OCI-LY3 (cell line): ENCODE measurements around the gene R3HDM2.

Source experiments
- H2AFZ ChIP-seq: fragments of 200-600, 300-600 bp; shearing (Covaris generic); 2 replicates; pipeline ENCODE4 v1.6.0; 2014; ENCODE audit warnings: antibody characterized with exemption, low read depth, low read length
- H3K27ac ChIP-seq: fragments of 200-600, 300-600 bp; sonication (generic); 2 replicates; pipeline ENCODE4 v1.5.1; 2014; ENCODE audit warnings: mild to moderate bottlenecking, low read length, moderate library complexity, mixed read lengths
- H3K27me3 ChIP-seq: fragments of 200-600, 300-600 bp; sonication (generic); 2 replicates; pipeline ENCODE4 v1.6.1; 2014; ENCODE audit warnings: low read depth, low read length, mixed read lengths
- H3K36me3 ChIP-seq: fragments of 200-600, 300-600 bp; sonication (generic); replicated peaks from 2 replicates; pipeline ENCODE3; 2014; ENCODE audit warnings: low read depth, low read length, mixed read lengths
- H3K4me1 ChIP-seq: fragments of 300-600, 200-600 bp; sonication (generic); 2 replicates; pipeline ENCODE4 v1.6.1; 2014; ENCODE audit warnings: low read length, mixed read lengths
- H3K4me2 ChIP-seq: fragments of 200-600, 300-600 bp; sonication (generic); 2 replicates; pipeline ENCODE4 v1.6.1; 2014; ENCODE audit warnings: low read length, mixed read lengths
- H3K4me3 ChIP-seq: fragments of 300-600, 200-600 bp; sonication (generic); 2 replicates; pipeline ENCODE4 v1.5.1; 2014; ENCODE audit warnings: antibody characterized with exemption, mild to moderate bottlenecking, low read length, moderate library complexity
- H3K79me2 ChIP-seq: fragments of 300-600, 200-600 bp; shearing (Covaris generic); 2 replicates; pipeline ENCODE4 v1.6.1; 2014; ENCODE audit warnings: mild to moderate bottlenecking, low read length, mixed read lengths
- H3K9ac ChIP-seq: fragments of 300-600, 200-600 bp; shearing (Covaris generic); 2 replicates; pipeline ENCODE4 v1.6.0; 2014; ENCODE audit warnings: mild to moderate bottlenecking, low read length, moderate library complexity
- H3K9me3 ChIP-seq: fragments of 200-600, 300-600 bp; shearing (Covaris generic); 2 replicates; pipeline ENCODE4 v1.6.1; 2014; ENCODE audit warnings: low read length, mixed read lengths; ENCODE audit not compliant: insufficient read depth
- H4K20me1 ChIP-seq: fragments of 200-600, 300-600 bp; sonication (generic); 2 replicates; pipeline ENCODE4 v1.6.1; 2016; ENCODE audit warnings: low read length, mixed read lengths; ENCODE audit not compliant: insufficient read depth
- CTCF ChIP-seq: fragments of 200-600, 300-600 bp; sonication (generic); IDR thresholded peaks from 2 replicates; pipeline ENCODE4 v1.5.1; 2014; ENCODE audit warnings: antibody characterized with exemption, low read length, low read depth
- EZH2phosphoT487 ChIP-seq: fragments of 200-600 bp; shearing (Covaris generic); IDR thresholded peaks from 2 replicates; pipeline ENCODE4 v1.6.1; 2018; ENCODE audit warnings: antibody characterized with exemption, mixed run types, low read depth

The R3HDM2 gene

GRCh38 chr12:57237596-57237931 lies 193.3 kb downstream of the R3HDM2 start:
- no peak overlapping the region for H3K9ac ChIP-seq
- TF ChIP-seq EZH2phosphoT487: no peak
- TF ChIP-seq CTCF: no peak
- H3K36me3 ChIP-seq: peaks cover 22% of the 10 kb centered on the region
- H4K20me1 ChIP-seq: peaks cover 2% of the 10 kb centered on the region; the same call in 1 of the 2 replicates
- no peak overlapping the region for H2AFZ ChIP-seq
- H3K27me3 ChIP-seq: peaks cover 23% of the 10 kb centered on the region
- H3K27ac ChIP-seq: no peak overlapping the region
- no peaks in the 10 kb centered on the region for H3K9me3 ChIP-seq
- peaks cover 28% of the 10 kb centered on the region for H3K4me1 ChIP-seq
- peak overlapping the region; percentile 91 for H3K4me3 ChIP-seq
- no peaks in the 10 kb centered on the region for H3K79me2 ChIP-seq
- H3K4me2 ChIP-seq: peak overlapping the region; percentile 100

DNA sequence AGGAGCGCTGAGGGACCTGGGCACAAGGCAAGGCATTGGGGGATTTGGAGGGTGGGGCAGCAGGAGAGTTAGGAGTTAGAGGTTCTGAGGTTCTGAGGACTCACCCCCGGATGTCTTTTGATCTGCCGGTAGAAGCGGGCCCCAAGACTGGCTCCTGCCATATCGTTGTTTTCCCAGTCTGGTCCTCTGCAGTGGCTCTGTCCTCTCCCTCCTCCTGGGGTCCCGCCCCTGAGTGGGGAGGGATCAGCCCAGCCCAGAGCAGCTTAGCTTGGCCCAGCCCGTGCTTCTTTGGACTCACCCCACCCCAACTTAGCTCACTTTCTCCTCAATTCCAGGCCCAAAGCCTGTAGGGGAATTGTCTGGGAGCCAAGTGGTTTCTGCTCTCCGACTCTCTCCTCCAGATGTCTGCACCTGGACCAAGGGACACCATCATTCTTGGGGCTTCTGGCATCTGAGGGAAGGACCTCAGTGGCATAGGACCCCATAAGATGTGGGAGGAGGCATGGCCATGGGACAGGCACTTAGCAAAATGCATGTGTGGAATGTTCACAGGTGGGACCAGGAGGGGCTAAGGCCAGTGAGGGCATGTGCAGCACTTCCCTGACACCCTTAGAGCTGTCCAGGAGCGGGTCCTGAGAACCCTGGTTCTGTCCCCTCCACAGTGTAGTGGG lies 193.8 kb downstream of the R3HDM2 start:
- TF ChIP-seq EZH2phosphoT487 (no peak), CTCF (no peak)
- Histone ChIP-seq H3K9ac (no peak overlapping the region), H3K27ac (no peak overlapping the region), H3K36me3 (peaks cover 28% of the 10 kb centered on the region), H3K4me3 (no peak overlapping the region), H3K79me2 (peaks cover 3% of the 10 kb centered on the region), H3K4me1 (peaks cover 23% of the 10 kb centered on the region), H4K20me1 (peaks cover 2% of the 10 kb centered on the region; the same call in 1 of the 2 replicates), H3K9me3 (no peaks in the 10 kb centered on the region), H3K4me2 (no peak overlapping the region), H3K27me3 (peaks cover 18% of the 10 kb centered on the region), H2AFZ (no peak overlapping the region)

DNA sequence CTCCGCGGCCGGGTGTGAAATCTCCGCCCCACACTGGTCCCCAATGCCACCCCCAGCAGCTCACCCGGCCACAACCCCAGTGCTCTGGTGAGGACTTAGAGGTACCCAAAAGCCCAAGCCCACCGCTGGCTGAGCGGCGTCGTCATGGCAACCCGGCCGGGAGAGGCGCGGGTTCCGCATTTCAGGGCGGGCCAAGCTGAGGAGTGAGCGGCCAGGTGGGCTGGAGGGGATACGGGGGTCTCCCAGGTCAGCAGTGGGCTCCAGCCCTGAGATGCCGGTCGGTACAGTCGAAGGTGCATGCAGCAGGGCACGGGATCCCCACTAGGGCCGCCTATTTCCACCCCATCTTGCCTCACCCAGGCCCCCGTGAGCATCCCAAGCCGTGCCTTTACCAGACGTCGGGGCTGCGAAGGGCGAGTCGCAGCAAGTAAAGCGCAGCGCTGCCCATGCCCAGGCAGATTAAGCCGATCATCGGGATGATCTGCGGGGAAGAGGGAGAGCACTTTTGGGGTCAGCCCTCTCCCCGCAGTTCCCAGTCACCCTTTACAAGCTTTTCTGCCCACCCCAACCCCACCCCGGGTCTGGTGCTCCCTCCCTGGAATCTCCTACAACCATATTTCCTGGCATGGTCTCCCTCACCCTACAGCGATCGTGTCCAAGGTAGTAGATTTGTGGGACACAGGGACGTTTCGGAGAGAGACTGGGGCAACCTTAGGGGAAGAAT lies 194.5 kb downstream of the R3HDM2 start:
- H3K4me3 ChIP-seq: no peak overlapping the region
- peaks cover 11% of the 10 kb centered on the region for H3K27me3 ChIP-seq
- no peak overlapping the region for H3K9ac ChIP-seq

More for the DNA sequence above, 194.5 kb downstream of the R3HDM2 start:
- H3K4me2 ChIP-seq: no peak overlapping the region
- TF ChIP-seq EZH2phosphoT487 (no peak), CTCF (no peak)
- H2AFZ ChIP-seq: no peak overlapping the region
- H3K36me3 ChIP-seq: peaks cover 34% of the 10 kb centered on the region
- H3K27ac ChIP-seq: no peak overlapping the region
- H3K4me1 ChIP-seq: peaks cover 16% of the 10 kb centered on the region
- H4K20me1 ChIP-seq: peaks cover 6% of the 10 kb centered on the region; the same call in 1 of the 2 replicates
- no peaks in the 10 kb centered on the region for H3K9me3 ChIP-seq
- H3K79me2 ChIP-seq: peaks cover 10% of the 10 kb centered on the region
